Stimulated activated CD8-positive, alpha-beta memory T cell treated with anti-CD3 and anti-CD28 coated beads, Interleukin-15, amount 100 ng/mL, for 4 hours (primary cell): Measurements from ENCODE around the gene MAP2K3.
"Not testable (repeated sequence)": the region's sequence is repeated elsewhere in the genome, so short reads cannot be mapped to it uniquely, and the experiment has no call there.

Experiments used
- DNase-seq, 2 donors: peaks; one replicate each; pipeline ENCODE4 v3.0.0-alpha.2; 2020; ENCODE audit warnings: low read depth in 2 of 2

The MAP2K3 gene

DNA sequence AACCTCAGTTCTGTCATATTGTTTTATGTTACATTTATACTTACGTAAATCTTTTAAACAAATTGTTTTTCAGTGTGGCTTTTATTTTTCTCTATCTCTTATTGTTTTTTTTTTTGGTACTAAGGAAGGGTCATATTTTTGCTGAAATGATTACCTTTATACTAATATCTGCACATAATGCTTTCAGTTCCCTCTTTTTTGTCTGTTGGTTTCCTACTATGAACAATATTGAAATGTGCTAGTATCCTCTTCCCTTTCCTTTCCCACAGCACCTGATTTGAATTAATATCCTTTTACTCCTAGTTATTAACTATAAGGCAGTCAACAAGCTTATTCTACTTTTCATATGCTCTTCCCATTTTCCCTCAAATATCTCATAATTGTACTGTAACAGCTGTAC lies 43.4 kb downstream of the MAP2K3 start:
- not testable (repeated sequence) for DNase-seq

DNA sequence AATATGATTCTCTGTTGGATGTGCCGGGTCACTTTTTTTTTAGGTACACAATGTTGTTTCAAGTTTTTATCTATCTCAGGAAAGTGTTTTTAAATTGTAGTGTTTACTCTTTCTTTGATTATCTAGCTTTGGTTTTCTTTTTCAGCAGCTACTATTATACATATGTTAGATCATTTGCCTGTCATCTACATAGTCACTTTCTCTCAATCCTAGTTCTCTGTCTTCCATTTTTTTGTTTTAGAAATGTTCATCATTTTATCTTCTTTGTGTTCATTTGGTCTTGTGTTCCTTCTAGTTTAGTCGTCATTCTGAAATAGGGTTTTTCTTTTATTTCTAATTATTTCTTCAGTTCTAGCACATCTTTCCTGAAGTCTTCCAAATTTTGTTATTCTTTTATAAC lies 44.3 kb downstream of the MAP2K3 start:
- DNase-seq, result not testable (repeated sequence)

DNA sequence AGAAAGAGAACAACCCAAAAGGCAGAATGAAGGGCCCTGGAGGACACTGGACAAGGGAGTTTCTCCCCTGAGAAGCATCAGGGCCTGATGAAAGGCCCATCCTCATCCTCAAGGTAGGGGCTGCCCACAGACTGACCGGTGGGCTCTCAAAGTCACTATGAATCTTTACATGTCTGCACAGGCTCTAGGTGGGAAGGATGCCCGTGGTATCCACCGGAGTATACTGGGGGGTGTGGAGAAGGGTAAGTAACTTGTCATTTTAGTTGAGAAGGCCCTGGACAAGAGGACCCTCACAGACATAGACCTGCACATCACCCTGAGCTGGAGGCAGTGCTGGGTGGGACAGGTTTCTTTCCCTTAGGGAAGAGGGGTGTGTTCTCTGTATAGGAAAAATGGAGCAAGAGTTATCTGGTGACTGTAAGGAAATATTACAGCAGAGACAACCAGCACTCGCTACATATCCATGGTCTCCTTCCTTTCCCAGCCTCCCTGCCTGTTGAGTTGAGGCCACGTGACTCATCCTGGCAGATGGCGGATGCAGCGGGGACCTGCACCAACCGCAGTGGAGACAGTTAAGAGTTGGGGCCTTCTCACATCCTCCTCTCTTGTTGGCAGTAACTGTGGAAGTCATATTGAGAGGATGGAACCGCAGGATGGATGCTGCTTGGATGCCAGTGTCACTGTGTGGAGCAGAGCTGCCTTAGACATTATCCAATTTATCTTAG lies 46.1 kb downstream of the MAP2K3 start:
- DNase-seq, result no peak

DNA sequence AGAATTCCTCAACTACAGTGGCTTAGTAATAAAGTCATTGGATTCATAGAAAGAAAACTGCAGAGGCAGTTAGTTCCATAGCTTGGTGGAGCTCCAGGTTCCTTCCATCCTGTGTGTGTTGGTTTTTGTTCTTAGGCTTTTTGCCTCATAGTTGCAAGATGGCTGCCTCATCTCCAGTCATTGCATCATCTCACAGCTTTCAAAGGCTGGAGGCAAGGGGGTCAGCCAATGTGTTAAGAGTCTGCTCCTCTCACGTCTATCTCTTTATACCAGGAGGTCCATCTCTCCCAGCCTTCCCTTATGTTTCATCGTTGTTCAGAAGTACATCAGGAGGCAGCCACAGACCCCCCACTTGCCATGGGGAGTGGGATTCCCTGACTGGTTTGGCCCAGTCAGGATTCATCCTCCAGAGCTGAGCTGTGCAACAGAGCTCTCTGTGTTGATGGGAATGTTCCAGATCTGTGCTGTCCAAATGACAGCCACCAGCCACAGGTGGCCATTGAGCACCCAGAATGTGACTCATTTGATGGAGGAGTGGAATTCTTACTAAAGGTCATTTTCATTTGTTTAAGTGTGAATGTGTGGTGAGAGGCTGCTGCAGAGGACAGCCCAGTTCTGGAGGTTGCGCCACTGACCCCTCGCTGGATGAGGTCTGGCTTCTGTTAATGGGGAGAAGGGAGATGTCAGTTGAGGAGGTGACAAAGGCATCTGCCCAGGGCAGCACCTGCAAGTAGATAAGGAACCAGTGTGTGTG lies 52.2 kb downstream of the MAP2K3 start:
- DNase-seq, result not testable (repeated sequence)

DNA sequence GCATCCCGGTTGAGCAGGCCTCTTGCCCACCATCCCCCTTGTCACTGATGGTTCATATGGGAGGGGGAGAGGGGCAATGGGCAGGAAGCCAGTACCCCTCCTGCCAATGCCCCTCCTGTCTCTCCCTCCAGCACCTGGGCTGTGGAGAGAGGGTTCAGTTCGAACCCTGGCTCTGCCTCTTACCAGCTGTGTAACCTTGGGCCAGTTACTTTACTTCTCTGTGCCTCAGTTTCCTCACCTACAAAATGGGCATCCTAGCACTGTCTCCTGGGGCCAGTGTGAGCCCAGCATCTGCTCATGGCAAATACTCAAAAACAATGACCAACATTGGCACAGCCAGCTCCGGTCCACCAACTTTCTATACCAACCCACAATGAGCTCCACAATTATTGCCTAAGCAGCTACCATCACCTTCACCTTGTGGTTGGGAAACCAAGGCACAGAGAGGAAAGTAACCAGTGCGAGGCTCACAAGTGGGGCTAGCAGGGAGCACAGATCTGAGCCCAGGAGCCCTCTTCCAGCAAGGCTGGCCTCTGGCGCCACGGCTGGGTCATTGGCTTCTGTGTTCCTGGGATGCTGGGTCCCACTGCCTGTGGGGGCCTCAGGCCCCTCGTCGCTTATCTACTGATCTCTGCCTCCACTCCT lies 53.6 kb downstream of the MAP2K3 start:
- DNase-seq, result not testable (repeated sequence)

DNA sequence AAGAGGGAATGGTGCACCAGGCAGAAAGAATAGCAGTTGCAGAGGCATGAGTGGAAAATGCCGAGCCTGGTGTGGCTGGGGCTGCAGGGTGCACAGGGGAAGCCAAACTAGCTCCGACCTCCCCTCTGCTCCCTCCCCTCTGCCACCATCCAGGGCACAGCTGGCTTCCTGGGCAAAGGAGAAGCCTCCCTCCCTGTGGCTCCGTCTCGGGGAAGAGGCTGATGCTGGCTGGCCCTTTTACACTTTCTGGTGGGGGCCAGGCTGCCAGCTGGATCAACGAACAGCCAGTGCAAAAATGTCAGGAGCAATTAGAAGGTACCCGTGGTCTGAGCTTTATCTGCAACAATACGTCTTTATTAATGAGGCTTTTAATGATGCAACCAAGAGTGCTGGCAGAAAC lies 54.5 kb downstream of the MAP2K3 start:
- DNase-seq, result no peak

DNA sequence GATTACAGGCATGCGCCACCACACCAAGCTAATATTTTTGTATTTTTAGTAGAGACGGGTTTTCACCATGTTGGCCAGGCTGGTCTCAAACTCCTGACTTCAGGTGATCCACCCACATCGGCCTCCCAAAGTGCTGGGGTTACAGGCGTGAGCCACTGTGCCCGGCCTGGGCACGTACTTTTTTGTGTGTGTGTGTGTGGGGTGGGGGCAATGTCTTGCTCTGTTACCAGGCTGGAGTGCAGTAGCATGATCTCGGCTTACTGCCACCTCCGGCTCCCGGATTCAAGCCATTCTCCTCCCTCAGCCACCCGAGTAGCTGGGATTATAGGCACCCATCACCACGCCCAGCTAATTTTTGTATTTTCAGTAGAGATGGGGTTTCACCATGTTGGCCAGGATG lies 55.1 kb downstream of the MAP2K3 start:
- not testable (repeated sequence) for DNase-seq

DNA sequence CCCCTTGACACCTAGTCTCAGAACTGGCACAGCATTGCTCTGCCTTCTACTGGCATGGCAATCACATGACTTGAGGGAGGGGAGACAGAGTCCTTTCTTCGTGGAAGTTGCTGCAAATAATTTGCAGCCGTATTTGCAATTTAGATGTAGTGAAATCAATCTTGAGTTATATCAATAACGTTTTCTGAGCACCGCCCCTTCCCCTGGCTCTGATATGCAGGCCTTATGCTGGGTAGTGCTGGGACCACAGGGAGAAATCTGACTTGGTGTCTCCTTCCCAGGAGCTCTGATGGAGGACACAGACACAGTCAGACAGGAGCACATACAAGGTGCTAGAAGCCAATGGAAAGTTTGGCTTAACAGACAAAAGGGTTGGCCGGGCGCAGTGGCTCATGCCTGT lies 55.9 kb downstream of the MAP2K3 start:
- DNase-seq, result not testable (repeated sequence)

DNA sequence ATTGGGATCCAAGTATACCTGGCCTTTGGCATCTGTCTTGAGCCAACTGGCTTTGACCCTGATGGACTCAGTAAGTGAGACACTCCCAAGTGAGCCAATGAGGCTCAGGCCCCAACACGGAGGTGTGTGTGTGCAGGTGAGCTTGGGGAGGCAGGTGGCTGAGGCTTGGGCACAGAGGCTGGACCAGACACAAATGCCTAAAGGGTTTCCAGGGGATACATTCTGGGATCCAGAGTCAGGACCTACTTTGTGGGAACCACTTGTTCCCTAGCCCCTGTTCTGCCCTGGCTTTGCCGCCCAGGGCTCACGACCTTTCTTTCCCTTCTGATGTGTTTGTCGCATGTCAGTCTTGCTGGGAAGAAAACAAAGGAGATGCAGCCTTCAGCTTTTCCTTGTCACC lies 56.8 kb downstream of the MAP2K3 start:
- not testable (repeated sequence) for DNase-seq

DNA sequence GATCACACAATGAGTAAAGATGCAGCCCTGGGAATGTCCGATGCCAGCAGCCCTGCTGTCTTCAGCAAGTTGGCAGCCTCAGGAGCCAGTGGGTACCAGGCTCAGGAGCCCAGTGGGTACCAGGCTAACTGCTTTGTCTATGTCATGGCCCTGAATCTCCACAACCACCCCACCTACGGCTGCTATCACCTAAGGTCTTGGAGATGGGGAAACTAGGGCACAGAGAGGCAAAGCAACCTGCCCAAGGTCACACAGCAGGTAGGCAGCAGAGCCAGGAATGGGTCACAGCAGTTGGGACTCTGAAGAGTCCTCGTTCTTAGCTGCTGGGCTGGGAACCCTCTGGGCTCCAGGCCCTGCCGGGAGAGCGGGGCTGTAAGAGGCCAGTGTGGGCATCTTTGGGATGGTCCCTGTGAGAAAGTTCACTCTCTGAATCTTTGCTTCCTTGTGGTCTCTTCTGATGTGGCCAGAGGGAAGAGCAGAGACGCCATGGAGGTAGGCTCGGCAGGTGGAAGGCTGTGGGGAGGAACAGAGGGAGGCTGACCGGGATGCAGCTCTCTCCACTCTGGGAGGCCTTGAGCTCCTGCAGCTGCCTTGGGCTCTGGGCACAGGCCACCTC lies 57.5 kb downstream of the MAP2K3 start:
- not testable (repeated sequence) for DNase-seq

DNA sequence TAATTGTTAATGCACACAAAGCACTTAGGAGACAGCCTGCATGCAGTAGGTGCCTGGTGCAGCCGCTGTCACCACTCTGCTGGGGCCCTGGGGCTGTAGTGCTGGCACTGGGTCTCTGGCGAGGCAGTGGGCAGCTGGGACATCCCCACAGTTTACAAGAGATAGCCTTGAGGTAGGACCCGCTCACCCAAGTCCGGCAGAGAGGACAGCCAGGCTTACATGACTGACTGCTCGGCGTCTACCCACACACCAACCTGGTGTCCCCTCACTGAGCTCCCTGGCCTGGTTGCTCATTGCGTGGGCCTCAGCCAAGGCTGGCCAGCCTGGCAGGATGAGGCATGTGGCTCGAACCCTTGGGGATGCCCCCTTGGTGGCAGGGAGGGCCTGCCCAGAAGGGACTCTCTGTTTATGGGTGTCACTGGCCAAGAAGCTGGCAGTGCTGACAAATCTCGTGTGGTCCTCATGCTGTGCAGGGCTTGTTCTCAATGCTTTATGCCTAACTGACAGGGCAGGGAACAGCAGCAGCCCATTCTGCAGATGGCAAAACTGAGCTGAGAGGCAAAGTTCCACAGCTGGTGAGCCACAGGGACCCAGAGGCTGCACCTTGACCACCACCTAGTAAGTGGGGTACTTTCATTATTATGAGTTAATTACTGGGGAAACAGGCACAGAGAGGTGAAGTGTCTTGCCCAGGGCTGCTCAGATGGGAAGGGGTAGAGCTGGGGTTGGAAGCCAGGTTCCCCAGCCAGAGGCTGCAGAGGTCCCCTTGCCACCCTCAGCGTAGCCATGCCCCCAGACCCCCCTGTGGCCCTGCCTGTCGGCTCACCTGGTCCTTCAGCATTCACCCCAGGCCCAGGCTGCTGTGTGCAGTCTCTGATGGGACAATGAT lies 58.8 kb downstream of the MAP2K3 start:
- DNase-seq, result not testable (repeated sequence)

DNA sequence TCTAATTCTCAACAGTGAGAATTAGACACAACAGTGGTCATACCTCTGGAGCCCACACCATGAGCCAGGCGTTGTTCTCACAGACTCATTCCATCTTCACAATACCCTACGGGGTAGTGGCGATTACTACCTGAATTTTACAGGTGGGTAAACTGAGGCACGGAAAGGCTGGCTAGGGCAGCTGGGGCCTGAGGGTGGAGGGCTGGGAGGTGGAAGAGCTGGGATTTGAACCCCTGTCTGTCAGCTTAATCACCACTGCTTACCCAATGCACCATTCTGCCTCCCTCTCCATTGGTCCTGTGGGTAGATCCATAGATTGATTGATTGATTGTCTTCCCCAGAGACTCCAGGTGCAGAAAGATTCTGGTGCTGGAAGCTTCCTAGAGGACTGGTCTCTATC lies 60.3 kb downstream of the MAP2K3 start:
- DNase-seq, result not testable (repeated sequence)

DNA sequence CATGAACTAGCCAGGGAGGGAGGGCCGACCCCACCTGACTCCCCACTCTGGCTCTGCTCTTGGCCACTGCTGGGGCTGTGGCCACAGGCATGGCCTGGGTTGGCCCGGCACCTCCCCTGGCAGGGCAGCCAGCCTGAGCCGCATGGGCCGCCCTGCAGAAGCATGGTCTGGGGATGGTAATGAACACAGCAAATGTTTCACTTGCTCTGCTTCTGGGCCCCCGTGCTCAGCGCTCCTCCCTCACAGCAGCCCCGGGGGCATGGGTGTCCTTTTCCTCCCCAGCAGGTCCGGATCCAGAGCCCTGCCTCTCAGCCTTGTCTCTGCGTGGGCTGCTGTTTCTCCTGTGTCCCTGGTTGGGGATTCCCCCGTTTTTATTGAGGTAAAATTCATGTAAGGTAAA lies 60.7 kb downstream of the MAP2K3 start:
- DNase-seq, result no peak

DNA sequence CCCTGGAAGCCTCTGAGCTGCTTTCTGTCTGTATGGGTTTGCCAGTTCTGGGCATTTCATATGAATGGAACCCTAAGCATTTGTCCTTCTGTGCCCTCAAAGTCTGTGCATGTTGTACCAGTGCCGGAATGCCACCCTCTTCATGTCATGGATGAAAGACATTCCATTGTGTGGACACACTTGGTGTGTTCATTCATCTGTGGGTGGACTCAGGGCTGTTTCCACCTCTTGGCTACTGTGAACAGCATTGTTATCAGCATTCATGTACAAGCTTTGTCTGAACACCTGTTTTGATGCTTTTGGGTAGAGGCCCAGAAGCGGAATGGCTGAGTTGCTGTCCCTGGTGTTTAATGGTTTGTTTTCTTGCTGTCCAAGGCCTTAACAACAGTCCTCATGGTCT lies 61.6 kb downstream of the MAP2K3 start:
- not testable (repeated sequence) for DNase-seq

DNA sequence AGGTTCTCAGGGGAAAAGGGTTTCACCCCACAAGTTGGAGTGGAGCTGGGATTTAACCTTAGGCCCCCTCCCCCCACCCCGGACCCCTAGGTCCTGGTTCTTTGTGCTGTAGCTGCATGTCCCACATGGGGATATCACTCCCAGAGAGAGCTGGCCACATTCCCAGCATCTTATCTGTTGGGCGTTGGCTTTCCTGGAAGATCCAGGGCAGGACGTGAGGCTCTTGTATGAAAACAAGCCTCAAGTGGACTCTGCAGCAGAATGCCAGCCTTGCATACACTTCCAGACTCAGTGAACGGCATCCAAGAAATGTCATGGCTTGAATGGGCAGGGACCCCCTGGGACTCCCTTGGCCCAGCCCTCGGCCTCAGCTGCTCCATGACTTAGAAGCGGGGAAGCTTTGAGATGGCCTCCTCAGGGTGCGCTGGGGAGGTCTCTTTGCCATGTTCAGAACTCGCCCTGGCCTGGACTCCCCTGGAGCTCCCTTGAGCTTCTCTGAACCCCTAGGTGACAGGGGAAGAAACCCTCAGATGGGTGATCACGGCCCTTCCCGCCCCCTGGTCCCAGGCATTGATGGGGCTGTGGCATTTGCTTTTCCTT lies 62.2 kb downstream of the MAP2K3 start:
- DNase-seq, result not testable (repeated sequence)

DNA sequence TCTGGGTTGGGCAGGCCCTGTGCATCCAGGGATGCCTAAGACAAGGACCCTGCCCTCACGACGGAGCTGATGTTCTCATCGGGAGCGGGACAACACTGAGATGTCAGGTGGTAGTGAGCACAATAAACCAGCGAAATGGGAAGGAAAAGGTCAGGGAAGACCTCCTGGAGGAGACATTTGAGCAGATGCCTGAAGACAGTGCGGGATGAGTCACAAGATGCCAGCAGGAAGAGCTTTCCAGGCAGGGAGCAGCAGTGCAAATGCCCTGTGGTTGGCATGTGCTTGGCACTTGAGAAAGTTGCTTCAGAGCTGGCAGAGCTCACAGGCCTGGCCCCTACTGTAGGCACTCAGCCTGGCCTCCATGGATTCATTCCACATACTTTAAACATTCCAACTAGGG lies 63.1 kb downstream of the MAP2K3 start:
- not testable (repeated sequence) for DNase-seq

DNA sequence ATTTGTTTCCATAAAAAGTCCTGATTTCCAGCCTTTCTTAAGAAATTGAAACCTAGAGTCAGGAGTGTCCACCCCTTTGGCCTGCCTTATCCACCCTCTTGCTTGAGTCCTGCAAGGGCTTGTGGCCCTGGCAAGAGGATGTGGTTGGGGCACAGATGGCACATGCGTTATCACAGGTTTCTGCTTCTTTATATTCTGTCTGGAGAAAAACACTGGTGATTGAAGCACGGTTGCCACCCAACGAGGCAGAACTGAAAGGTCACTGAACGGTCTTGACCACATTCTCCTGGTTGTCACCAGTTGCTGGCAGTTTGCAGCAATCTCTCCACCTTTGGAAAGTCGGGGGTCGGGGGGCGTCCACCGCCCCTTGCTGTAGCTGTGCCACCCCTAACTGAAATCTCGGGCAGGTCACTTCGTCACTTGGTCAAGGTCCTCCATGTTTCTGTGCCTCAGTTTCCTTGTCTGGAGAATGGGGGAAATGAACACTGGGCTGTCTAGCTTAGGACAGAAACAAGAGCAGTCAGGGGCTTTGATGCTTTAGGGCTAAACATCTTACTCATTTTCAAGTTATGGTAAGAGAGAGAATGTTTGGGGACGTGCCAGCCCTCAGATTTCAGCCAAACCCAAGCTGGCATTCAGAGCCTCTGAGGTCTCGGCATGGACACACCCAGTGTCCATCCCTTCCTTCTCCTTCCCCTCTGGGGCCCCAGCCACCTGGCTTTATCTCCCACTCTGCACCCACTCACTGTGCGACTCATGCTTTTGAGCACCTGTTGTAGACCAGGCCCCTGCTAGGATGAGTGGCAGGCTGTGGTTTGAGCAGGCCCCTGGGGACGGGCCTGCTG lies 63.8 kb downstream of the MAP2K3 start:
- DNase-seq, result not testable (repeated sequence)

DNA sequence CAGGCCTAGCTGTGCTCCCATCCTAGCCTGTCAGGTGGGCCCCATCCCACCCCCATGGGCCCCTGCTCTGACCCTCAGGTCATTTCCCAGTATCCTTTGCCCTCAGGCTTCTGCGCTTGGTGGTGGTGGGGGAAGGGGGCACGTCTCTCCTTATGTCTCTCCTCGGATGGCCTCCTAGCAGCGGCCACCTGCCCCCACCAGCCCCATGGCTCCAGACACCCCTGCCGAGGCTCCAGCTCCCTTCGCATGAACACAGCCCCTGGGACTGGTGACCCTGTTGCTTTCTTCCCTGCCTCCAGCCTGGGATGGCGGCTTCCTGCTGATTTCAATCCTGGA lies 64.4 kb downstream of the MAP2K3 start:
- not testable (repeated sequence) for DNase-seq

DNA sequence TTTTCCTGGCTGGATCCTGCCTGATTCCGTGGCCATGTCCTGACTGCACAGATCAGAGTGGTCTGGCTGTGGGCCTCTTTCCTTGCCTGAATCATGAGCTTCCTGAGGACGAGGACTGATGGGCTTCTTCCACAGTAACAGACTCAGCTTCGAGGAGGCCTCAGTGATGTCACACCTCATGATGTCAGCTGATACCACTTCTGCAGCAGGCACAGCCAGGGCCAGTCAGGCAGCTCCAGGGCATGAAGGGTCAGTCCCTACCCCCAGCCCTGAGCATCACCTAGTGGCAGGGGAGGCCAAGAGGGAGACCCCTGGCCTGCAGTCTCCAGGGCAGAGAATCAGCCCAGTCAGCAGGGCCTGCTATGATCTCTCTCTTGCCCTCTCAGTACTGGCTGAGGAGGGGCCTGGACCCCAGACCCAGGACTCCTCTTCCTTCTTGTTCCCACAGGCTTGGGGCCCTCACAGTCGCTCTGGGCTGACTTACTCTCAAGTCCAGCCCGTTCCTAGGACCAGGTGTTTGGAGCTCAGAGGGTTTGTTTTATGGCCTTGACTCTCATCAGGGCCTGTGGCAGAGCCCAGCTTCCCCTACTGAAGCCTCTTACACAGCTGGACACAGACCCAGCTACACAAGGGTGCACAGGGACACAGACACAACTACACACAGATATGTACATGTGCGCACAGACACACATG lies 65.0 kb downstream of the MAP2K3 start:
- not testable (repeated sequence) for DNase-seq
